HG03103 (cell line): ENCODE data around the gene MTMR2.

ENCODE experiments used
- ATAC-seq: cut with Tn5 transposase; IDR thresholded peaks from one replicate; pipeline ENCODE4 v1.9.1; 2021; ENCODE audit warnings: low read depth; ENCODE audit not compliant: unreplicated experiment

The MTMR2 gene

DNA sequence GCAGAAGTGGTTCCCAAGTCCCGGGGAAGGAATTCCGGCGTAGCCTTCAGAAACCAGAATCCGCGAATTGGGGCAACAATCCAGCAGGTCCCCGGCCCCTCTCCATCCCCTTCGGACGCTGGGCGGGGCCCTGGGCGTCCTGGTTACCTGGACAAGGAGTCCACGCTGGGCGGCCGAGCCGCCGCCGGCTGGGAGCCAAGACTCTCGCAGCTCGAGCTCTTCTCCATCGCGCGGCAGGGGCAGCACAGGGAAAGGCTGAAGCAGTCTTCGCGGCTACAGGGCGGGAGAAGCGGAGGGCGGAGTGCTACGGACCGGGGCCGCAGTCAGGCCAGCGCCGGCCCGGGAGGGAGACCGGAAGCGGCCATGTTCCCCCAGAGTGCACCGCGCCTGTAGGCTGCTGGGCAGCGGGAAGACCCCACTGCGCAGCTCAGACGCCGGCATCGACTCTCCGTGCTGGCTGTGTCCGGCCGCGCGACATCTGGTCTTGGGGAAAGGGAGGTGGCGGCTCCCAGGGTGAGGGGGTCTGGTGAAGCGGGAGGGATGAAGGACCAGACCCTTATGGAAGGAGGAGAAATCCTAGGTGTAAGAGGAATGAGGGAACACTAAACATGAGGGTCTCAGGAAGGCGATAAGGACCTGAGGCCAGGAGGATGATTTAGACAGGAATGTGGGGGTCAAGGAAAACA, at the start of gene MTMR2:
Gene MTMR2, minus strand, starts transcription at position 380 of the 686 bp plus-strand sequence. Its CDS starts 153 bp downstream, at position 227.
- ATAC-seq, result peak; percentile 97

- no peak for ATAC-seq
These were observed 48.2 kb upstream of the MTMR2 start for GRCh38 chr11:95972060-95972459.

DNA sequence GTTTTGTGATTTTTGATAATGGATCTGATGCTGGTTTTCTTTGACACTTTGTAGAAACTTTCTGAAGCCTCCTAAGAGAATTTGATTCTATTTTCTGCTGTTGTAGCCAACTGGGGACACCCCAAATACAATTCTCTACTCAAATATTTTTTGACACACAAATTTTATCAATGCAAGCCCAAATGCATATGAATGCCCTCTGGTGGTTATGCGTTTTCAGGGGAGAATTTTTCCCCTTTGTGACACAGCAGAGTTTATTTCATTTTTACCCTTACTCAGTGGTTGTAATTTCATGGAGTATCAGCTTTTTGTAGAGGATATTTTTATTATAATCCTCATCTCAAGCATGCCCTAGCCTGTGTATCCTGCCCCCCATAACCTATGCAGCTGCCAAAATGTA, 44.7 kb upstream of the MTMR2 start:
- ATAC-seq, result no peak

- ATAC-seq, result no peak
These were observed 40.4 kb upstream of the MTMR2 start for GRCh38 chr11:95964281-95964680.

GRCh38 chr11:95961758-95962157, 37.9 kb upstream of the MTMR2 start:
- ATAC-seq, result no peak

DNA sequence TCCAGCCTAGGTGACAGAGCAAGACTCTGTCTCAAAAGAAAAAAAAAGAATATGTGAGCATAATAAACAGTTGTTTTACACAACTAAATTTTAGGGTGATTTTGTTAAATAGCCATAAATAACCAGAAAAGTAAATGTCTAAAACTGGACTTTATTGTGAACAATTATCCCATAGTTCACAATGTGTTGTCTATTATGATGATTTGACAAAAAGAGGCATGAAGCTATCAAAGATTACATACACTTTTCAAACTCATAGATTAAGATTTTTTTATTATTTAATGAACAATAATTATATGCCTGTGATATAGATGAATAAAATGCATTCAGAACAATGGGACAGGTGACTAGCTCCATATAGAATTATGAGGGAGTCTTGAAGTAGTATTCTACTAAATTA, 27.0 kb upstream of the MTMR2 start:
- ATAC-seq, result no peak

DNA sequence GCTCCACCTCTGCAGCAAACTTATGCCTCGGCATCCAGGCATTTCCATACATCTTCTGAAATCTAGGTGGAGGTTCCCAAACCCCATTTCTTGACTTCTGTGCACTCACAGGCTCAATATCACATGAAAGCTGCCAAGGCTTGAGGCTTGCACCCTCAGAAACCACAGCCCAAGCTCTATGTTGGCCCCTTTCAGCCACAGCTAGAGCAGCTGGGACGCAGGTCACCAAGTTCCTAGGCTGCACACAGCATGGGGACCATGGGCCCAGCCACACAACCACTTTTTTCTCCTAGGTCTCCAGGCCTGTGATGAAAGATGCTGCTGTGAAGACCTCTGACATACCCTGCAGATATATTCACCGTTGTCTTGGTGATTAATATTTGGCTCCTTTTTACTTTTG, 24.7 kb upstream of the MTMR2 start:
- no peak for ATAC-seq

GRCh38 chr11:95944623-95945022, 20.7 kb upstream of the MTMR2 start:
- no peak for ATAC-seq

DNA sequence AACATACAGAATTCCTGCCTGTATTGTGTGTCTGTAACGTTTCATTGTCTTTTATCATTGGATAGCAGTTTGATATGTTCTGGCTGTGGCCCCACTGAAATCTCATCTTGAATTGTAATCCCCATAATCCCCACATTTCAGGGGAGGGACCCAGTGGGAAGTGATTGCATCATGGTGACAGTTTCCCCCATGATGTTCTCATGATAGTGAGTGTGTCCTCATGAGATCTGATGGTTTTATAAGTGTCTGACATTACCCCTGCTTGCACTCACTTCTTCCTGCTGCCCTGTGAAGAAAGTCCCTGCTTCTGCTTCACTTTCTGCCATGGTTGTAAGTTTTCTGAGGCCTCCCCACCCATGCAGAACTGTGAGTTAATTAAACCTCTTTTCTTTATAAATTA, 19.6 kb upstream of the MTMR2 start:
- no peak for ATAC-seq

DNA sequence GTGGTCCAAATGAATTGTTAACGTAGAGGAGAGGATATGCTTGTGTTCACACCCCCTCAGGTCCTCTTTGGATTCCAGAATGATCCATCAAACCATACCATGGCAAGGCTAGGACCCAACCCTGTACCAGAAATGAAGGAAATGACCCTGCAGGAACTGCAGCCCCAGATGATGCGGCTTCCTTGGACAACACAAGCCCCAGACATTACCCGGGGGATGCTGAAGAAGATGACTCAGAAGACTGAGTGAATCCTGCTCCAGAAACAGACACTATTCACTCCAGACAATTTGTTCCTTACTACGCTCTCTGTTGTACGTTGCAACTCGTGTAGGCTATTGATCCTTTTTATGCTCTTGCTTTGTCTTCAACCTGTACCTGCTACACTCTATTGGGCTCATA, 15.2 kb upstream of the MTMR2 start:
- ATAC-seq, result no peak

- ATAC-seq, result no peak
These were observed 13.5 kb upstream of the MTMR2 start for GRCh38 chr11:95937358-95937757.

GRCh38 chr11:95933594-95933993, 9.7 kb upstream of the MTMR2 start:
- ATAC-seq, result no peak

- no peak for ATAC-seq
These were observed 8.0 kb upstream of the MTMR2 start for GRCh38 chr11:95931916-95932315.

DNA sequence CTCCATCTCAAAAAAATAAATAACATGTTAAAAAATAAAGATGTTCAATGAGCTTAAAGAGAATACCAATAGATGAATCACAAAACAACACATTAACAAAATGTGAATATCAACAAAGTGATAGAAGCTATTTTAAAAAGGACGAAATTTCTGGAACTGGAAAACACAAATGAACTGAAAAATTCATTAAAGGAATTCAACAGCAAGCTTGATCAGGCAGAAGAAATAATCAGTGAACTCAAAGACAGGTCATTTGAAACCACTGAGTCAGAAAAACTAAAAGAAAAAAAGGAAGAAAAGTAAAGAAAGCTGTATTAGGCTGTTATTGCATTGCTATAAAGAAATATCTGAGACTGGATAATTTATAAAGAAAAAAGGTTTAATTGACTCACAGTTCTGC, 7.0 kb upstream of the MTMR2 start:
- no peak for ATAC-seq

DNA sequence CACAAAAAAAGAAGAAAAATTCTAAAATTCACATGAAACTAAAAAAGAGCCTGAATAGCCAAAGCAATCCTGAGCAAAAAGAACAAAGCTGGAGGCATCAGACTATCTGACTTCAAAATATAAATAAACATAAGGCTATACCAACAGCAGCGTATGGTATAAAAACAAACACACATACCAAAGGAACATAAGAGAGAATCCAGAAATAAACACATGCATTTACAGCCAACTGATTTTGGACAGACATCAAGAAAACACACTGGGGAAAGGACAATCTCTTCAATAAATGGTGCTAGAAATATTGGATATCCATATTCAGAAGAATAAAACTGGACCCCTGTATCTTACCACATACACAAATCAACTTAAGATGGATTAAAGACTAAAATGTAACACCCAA, 2.8 kb upstream of the MTMR2 start:
- no peak for ATAC-seq

- no peak for ATAC-seq
These were observed 1.1 kb upstream of the MTMR2 start for GRCh38 chr11:95925011-95925410.

DNA sequence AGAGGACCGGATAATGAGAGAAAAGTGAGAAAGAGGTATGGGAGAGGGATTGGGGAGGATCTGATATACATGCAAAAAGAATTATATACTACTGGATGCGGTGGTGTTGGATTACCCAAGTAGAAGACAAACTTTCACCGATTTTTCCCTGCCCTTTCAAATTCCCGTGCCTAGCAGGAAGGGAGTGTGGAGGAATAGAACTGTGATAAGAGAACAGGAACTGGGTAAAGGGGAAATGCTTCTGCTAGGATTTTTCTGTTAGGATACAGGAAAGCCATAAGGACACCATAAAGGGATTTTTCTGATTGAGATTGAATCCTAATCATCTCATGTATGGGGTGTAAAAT, 480 bp upstream of the MTMR2 start:
- no peak for ATAC-seq

DNA sequence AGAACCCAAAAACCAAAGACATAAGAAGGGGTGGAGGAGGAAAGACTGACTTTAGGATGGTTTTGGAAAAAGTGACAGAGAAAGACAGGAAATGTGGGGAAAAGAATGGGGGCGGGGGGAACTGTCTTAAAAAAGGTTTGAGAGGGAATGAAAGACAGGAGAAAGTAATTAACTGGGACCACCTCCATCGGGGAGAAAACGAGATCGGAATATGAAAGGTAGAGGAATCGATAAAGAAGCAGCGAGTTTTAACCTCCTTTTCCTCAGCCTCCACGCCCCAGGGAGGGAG, 524 bp downstream of the MTMR2 start:
- ATAC-seq, result no peak

DNA sequence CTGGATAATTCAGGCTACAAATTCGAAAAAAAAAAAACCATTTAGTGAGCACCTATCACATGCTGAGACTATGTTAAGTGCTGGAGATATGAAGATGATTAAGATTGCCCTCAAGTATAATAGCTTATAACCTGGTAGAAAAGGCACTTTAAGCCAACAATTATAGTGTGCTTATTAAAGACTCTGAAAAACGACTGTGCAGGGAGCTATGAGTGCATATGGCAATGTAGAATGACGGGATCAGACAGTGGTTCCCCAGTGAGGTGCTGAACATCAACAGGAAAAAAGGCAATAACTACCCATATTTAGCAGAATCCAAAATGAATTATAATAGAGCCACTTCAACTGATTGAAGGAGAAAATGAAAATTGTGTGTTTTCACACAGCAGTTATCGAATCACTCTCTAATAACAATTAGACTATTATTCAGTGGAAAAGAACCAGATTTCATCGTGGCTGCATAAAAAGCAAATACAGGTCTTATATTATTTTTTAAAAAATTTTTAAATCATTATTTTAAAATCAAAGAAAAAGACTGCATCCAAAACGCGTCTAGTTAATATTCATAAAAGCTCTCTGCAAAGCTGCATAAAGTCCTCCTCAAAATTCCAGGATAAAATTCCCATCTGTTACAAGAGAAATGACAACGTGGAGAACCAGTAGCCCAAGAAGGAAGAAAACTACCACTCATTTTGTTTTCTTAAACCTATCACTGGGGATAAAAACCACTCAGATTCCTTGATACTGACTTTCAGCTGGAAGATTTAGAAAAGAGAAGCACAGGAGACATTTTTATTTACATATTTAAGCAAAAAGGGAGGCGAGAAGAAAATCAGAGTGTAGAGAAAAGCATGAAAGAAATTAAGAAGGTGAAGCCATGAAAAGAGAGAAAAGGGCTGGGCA, 1.1 kb downstream of the MTMR2 start:
- ATAC-seq, result no peak

GRCh38 chr11:95922099-95922498, 1.8 kb downstream of the MTMR2 start:
- no peak for ATAC-seq

GRCh38 chr11:95920460-95921105, 3.3 kb downstream of the MTMR2 start:
- ATAC-seq, result no peak

DNA sequence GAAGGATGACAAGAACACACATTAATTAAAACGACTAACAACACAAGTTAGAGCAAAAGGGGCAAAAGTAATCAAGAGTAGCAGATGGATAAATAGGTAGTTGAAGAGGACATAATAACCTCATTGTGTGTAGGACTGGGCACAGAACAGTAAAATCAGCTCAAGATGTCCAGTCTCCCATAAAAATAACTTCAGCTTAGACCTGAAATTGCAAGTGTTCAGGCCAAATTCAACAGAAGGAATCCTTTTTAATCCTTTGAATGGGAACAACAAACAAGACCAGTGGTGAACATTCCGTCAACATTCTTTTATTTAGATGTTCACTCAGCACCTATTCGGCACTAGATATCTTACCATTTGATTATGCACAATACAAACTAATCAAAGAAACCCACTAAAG, 4.4 kb downstream of the MTMR2 start:
- no peak for ATAC-seq
